Measurements from ENCODE around the gene FNDC3B.

DNA sequence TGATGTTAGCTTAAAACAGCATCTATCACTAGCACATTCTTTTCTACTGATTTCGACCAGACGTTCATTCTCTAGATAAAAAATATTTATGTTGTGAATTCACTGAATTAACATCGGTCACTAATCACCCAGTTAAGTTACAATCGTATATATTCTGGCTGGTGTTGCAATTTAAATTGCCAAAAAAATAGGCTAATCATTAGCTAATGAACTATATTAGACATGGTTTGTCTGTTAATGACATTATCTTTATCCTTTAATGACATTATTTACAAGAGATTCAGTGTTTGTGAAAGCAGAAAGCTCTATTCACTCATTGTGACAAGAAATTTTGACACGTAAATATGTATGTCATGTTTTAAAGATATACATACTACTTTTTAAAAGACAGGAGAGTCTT, 402.2 kb downstream of the FNDC3B start:
- no peak for TF ChIP-seq ZFX (CRISPR knock-in tag; IDR thresholded peaks at IDR 0.05)
- no peak for TF ChIP-seq ZBTB1 (CRISPR knock-in tag; IDR thresholded peaks at IDR 0.05; ENCODE audit: borderline replicate concordance, low read depth)
- TF ChIP-seq JUND (IDR thresholded peaks at IDR 0.05; ENCODE audit: borderline replicate concordance, low read depth, low read length), result no peak
- TF ChIP-seq JUND (tag; IDR thresholded peaks at IDR 0.05; ENCODE audit: borderline replicate concordance, low read depth, low read length), result no peak
- TF ChIP-seq CTCF (IDR thresholded peaks at IDR 0.05 in 2 of 3, conservative IDR thresholded peaks at IDR 0.05 in 1 of 3; ENCODE audit: insufficient read depth in 2 of 3, low read depth in 1 of 3, low read length in 3 of 3), result no peak
- no peak for TF ChIP-seq SREBF2 (CRISPR knock-in tag; IDR thresholded peaks at IDR 0.05)
- TF ChIP-seq, protein P1, sequence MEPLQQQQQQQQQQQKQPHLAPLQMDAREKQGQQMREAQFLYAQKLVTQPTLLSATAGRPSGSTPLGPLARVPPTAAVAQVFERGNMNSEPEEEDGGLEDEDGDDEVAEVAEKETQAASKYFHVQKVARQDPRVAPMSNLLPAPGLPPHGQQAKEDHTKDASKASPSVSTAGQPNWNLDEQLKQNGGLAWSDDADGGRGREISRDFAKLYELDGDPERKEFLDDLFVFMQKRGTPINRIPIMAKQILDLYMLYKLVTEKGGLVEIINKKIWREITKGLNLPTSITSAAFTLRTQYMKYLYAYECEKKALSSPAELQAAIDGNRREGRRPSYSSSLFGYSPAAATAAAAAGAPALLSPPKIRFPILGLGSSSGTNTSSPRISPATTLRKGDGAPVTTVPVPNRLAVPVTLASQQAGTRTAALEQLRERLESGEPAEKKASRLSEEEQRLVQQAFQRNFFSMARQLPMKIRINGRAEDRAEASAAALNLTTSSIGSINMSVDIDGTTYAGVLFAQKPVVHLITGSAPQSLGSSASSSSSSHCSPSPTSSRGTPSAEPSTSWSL (CRISPR knock-in tag; IDR thresholded peaks at IDR 0.05; ENCODE audit: borderline replicate concordance), result no peak
